B cell (primary cell): ENCODE results near the gene RPTN. TPM values are rescaled to one million over a fixed set of nuclear protein-coding genes. Genes with fewer than 3 reads are reported as not detected.

Source experiments
- ATAC-seq: fragments of 200-7000 bp; cut with Tn5 transposase; one replicate; pipeline ENCODE4 v1.10.0; 2021; ENCODE audit warnings: low read depth, mild to moderate bottlenecking, moderate number of reproducible peaks, moderate library complexity
- CTCF ChIA-PET: fragments of 350-600 bp; sonication (Branson Sonifier 250); formaldehyde crosslinking; loops from one replicate; lab custom pipeline; 2021; ENCODE audit warnings: antibody characterized with exemption, inconsistent platforms; lab: Charles Lee
- POLR2A ChIA-PET: fragments of 350-600 bp; sonication (Branson Sonifier 250); formaldehyde crosslinking; loops from one replicate; lab custom pipeline; 2021; ENCODE audit warnings: antibody characterized with exemption; lab: Charles Lee
- DNase-seq: peaks from one replicate; pipeline ENCODE4 v3.0.0; 2013
- H2AFZ ChIP-seq: 2 replicates; pipeline ENCODE4 v1.6.1; 2012; ENCODE audit warnings: mild to moderate bottlenecking, low read depth, low read length; ENCODE audit not compliant: insufficient read depth, poor library complexity, severe bottlenecking
- H3K27ac ChIP-seq, 2 donors: 1 replicate in 1 of 2; 2 replicates in 1 of 2; pipeline ENCODE4 v1.5.1; 2012 to 2013; ENCODE audit warnings: low read length in 2 of 2, mild to moderate bottlenecking in 2 of 2, moderate library complexity in 1 of 2
- H3K27me3 ChIP-seq, 4 experiments: fragments of 200-600 bp in 1 of 4; sonication (generic) in 1 of 4; replicated peaks in 1 of 4; 1 replicate in 2 of 4; 2 replicates in 2 of 4; pipeline versions ENCODE4 v1.6.1 to v1.7.0; 2013 to 2016; ENCODE audit warnings: low read length in 3 of 4, mild to moderate bottlenecking in 2 of 4, mixed read lengths in 1 of 4, moderate library complexity in 1 of 4; ENCODE audit not compliant: insufficient read depth in 4 of 4, control insufficient read depth in 3 of 4; ENCODE audit errors: control extremely low read depth in 1 of 4
- H3K36me3 ChIP-seq, 2 experiments: replicated peaks in 1 of 2; 1 replicate in 1 of 2; 2 replicates in 1 of 2; pipeline versions ENCODE4 v1.6.1 to v1.7.1; 2013; ENCODE audit warnings: low read length in 1 of 2; ENCODE audit not compliant: insufficient read depth in 2 of 2, control insufficient read depth in 1 of 2; ENCODE audit errors: control extremely low read depth in 1 of 2, extremely low read depth in 1 of 2
- H3K4me1 ChIP-seq, 2 donors: fragments of 200-600 bp in 1 of 2; sonication (generic) in 1 of 2; 1 replicate in 1 of 2; 2 replicates in 1 of 2; pipeline versions ENCODE4 v1.5.1 to v1.6.1; 2013 to 2017; ENCODE audit warnings: low read length in 2 of 2; ENCODE audit not compliant: control insufficient read depth in 2 of 2, insufficient read depth in 2 of 2
- H3K4me2 ChIP-seq: replicated peaks from 2 replicates; pipeline ENCODE3; 2012; ENCODE audit warnings: mild to moderate bottlenecking, low read depth, low read length; ENCODE audit not compliant: poor library complexity, severe bottlenecking
- H3K4me3 ChIP-seq, 5 experiments: fragments of 200-600 bp in 1 of 5; sonication (generic) in 1 of 5; 1 replicate in 3 of 5; 2 replicates in 2 of 5; pipeline versions ENCODE4 v1.5.1 to v1.7.0; 2011 to 2016; ENCODE audit warnings: low read length in 4 of 5, mild to moderate bottlenecking in 4 of 5, low read depth in 2 of 5, control low read depth in 1 of 5, moderate library complexity in 1 of 5; ENCODE audit not compliant: insufficient read depth in 1 of 5; ENCODE audit errors: control extremely low read depth in 1 of 5, extremely low read depth in 1 of 5
- H3K79me2 ChIP-seq: fragments of 200-600 bp; sonication (generic); one replicate; pipeline ENCODE4 v1.6.0; 2016; ENCODE audit warnings: low read length; ENCODE audit not compliant: control insufficient read depth, insufficient read depth
- H3K9ac ChIP-seq: fragments of 200-600 bp; sonication (generic); 2 replicates; pipeline ENCODE4 v1.6.1; 2017; ENCODE audit warnings: mild to moderate bottlenecking, low read length, moderate library complexity
- H3K9me3 ChIP-seq, 3 donors: one replicate each; pipeline versions ENCODE4 v1.6.1 to v1.7.1; 2013; ENCODE audit warnings: low read length in 2 of 3; ENCODE audit not compliant: control insufficient read depth in 2 of 3, insufficient read depth in 1 of 3; ENCODE audit errors: control extremely low read depth in 1 of 3
- H4K20me1 ChIP-seq: 2 replicates; pipeline ENCODE4 v1.6.0; 2012; ENCODE audit warnings: mild to moderate bottlenecking, low read length; ENCODE audit not compliant: insufficient read depth, control insufficient read depth, poor library complexity, severe bottlenecking
- H3K27ac Mint-ChIP-seq: one replicate; pipeline ENCODE4 v1.8.0; 2021; ENCODE audit warnings: mixed read lengths
- H3K27me3 Mint-ChIP-seq: one replicate; pipeline ENCODE4 v1.8.0; 2021; ENCODE audit warnings: mixed read lengths
- H3K4me1 Mint-ChIP-seq: one replicate; pipeline ENCODE4 v1.8.0; 2021; ENCODE audit warnings: mixed read lengths
- H3K4me3 Mint-ChIP-seq: one replicate; pipeline ENCODE4 v1.8.0; 2021; ENCODE audit warnings: mixed read lengths
- H3K9me3 Mint-ChIP-seq: one replicate; pipeline ENCODE4 v1.8.0; 2022; ENCODE audit warnings: mixed read lengths; ENCODE audit not compliant: insufficient read depth
- CTCF ChIP-seq: fragments of 200-600 bp; IDR thresholded peaks from one replicate; pipeline ENCODE4 v1.8.0; 2022; ENCODE audit warnings: antibody characterized with exemption, mild to moderate bottlenecking
- EZH2 ChIP-seq: IDR thresholded peaks from 2 replicates; pipeline ENCODE4 v1.6.1; 2012; ENCODE audit warnings: borderline replicate concordance, low read depth, mild to moderate bottlenecking, moderate library complexity, low read length; ENCODE audit not compliant: insufficient read depth, poor library complexity, severe bottlenecking
- WGBS: methylation state at CpG from one replicate; pipeline ENCODE4 v1.1.5; 2013; ENCODE audit warnings: missing lambda C conversion rate; ENCODE audit not compliant: insufficient coverage; 5-methylcytosine and 5-hydroxymethylcytosine counted together
- intact Hi-C: fragments of 100-400 bp; cut with micrococcal nuclease; formaldehyde crosslinking; loops from one replicate; pipeline ENCODE4 v1.10.0; 2022
- polyA plus RNA-seq: library from polyadenylated mRNA; depleted of rRNA; stranded (reverse); fragments of >200 nt; gene quantifications from 2 replicates; pipeline ENCODE4 v1.2.3, GENCODE V29; 2012
- total RNA-seq, 2 donors: library from RNA; stranded (reverse); fragments of 120-200 nt in 1 of 2; gene quantifications; 1 replicate in 1 of 2; 2 replicates in 1 of 2; pipeline versions ENCODE4 v1.2.3 to v1.2.4, GENCODE V29; 2013 to 2022

RPTN gene
- total and polyA plus RNA-seq, 2 donors (not counting 1 experiment from before 2014, with no cell fraction given), result not detected

GRCh38 chr1:152182431-152182830 lies 23.4 kb upstream of the RPTN start:
- Histone ChIP-seq H3K27ac (no peak overlapping the region), H4K20me1 (no peaks in the 10 kb centered on the region), H3K4me3 (no peak overlapping the region), H3K79me2 (no peaks in the 10 kb centered on the region), H3K9me3 (no peaks in the 10 kb centered on the region), H3K4me1 (no peaks in the 10 kb centered on the region), H3K9ac (no peak overlapping the region), H3K4me2 (no peak overlapping the region), H2AFZ (no peak overlapping the region), H3K36me3 (no peaks in the 10 kb centered on the region), H3K27me3 (peaks cover 0 to 17% (median 2%) of the 10 kb centered on the region in 4 experiments)
- Mint-ChIP-seq H3K27me3 (peaks cover 33% of the 10 kb centered on the region), H3K9me3 (no peaks in the 10 kb centered on the region), H3K27ac (no peak overlapping the region), H3K4me1 (peaks cover 1% of the 10 kb centered on the region), H3K4me3 (no peak overlapping the region)
- intact Hi-C loops, result no loop called here
- ChIA-PET POLR2A (no interaction called here), CTCF (interaction anchor here (0.7 to 8.4 kb wide), 4 partner anchors 8 to 276 kb away, joined by 3 to 138 read pairs (median 67); no protein-coding TSS in a partner anchor)
- ATAC-seq, result no peak
- no peak for DNase-seq
- WGBS, result no CpG with 5 or more reads among the region's 2 CpGs
- TF ChIP-seq EZH2 (no peak), CTCF (no peak)

- Mint-ChIP-seq H3K27me3 (peaks cover 37% of the 10 kb centered on the region), H3K4me1 (no peaks in the 10 kb centered on the region), H3K27ac (no peak overlapping the region), H3K9me3 (no peaks in the 10 kb centered on the region), H3K4me3 (no peak overlapping the region)
- 60% methylated on average over 1 of the region's 1 CpG for WGBS
- H3K9me3 ChIP-seq, result peaks cover 0 to 1% (median 0%) of the 10 kb centered on the region in 3 donors
- ATAC-seq (no peak), DNase-seq (no peak)
- no peaks in the 10 kb centered on the region for H3K79me2 ChIP-seq
- no peak overlapping the region for H3K4me3 ChIP-seq
- H3K4me2 ChIP-seq, result no peak overlapping the region
- intact Hi-C loops, result no loop called here
- no peak overlapping the region for H3K9ac ChIP-seq
- TF ChIP-seq EZH2, result no peak
- no peak for TF ChIP-seq CTCF
- H3K27ac ChIP-seq, result no peak overlapping the region
- H3K36me3 ChIP-seq, result no peaks in the 10 kb centered on the region
- no peaks in the 10 kb centered on the region for H3K4me1 ChIP-seq
- no peak overlapping the region for H2AFZ ChIP-seq
- no peaks in the 10 kb centered on the region for H4K20me1 ChIP-seq
- peaks cover 0 to 10% (median 3%) of the 10 kb centered on the region in 4 experiments for H3K27me3 ChIP-seq
- ChIA-PET POLR2A (no interaction called here), CTCF (interaction anchor here (1.4 to 2.9 kb wide), 2 partner anchors 9 to 125 kb away, joined by 3 to 8 read pairs; no protein-coding TSS in a partner anchor)
Observed at GRCh38 chr1:152179566-152179965, 20.5 kb upstream of the RPTN start.
